ENCODE data around the gene ZNF837.
A peak's percentile ranks its signal among the peaks of the same experiment; 100 is the strongest.
"Not testable (repeated sequence)": the region's sequence is repeated elsewhere in the genome, so short reads cannot be mapped to it uniquely, and the experiment has no call there.

ZNF837 gene

DNA sequence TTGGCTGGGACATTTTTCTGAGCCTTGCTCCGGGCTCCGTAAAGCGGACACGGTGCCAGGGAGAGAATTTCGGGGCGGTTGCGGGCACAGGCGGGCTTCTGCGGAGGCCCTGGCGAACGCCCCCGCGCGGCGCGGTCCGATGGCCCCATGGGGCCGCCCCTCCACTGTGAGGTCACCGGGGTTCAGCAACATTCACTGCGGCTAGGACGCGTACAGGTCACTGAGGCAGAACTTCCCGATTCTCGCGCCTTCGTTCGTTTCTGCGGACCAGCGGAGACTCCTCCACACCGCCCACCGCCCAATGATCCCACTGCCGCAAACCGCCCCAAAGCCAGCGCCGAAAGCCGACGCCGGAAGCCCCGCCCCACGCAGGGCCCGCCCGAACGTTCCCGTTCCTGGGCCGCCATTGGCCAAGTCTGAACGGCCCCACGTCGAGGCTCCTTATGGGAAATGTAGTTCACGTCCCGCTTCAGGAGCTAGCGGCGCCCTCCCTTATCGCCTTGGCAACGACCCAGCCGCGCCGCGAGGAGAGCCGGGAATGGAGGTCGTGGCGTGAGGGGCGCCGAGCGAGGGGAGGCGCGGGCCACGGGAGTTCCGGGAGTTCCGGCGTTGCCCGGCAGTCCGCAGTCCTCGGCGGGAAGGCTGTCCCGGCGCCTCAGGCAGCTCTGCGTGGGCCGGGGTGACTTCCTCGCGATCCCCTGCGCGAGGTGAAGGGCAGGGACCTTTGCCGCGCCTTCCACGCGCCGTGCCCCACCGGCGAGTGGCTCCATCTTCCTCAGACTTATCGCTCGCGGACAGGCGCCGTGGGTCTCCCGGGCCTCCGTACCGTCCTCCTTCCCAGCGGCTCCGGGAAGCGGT lies 27.6 kb upstream of the ZNF837 start, which contains the start of gene ZNF584:
Gene ZNF584, plus strand, starts transcription at position 498 of the 858 bp plus-strand sequence. CDS start 499 bp downstream, outside the sequence.
- peak within 1 kb of the TSS; percentile 97 for H3K4me3 ChIP-seq (ENCODE audit: low read depth, low read length)
- TF ChIP-seq, protein P1, sequence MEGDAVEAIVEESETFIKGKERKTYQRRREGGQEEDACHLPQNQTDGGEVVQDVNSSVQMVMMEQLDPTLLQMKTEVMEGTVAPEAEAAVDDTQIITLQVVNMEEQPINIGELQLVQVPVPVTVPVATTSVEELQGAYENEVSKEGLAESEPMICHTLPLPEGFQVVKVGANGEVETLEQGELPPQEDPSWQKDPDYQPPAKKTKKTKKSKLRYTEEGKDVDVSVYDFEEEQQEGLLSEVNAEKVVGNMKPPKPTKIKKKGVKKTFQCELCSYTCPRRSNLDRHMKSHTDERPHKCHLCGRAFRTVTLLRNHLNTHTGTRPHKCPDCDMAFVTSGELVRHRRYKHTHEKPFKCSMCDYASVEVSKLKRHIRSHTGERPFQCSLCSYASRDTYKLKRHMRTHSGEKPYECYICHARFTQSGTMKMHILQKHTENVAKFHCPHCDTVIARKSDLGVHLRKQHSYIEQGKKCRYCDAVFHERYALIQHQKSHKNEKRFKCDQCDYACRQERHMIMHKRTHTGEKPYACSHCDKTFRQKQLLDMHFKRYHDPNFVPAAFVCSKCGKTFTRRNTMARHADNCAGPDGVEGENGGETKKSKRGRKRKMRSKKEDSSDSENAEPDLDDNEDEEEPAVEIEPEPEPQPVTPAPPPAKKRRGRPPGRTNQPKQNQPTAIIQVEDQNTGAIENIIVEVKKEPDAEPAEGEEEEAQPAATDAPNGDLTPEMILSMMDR (conservative IDR thresholded peaks at IDR 0.05; ENCODE audit: low read depth, low read length), result no peak
- peak; percentile 95 for DNase-seq (ENCODE audit: low read depth)

DNA sequence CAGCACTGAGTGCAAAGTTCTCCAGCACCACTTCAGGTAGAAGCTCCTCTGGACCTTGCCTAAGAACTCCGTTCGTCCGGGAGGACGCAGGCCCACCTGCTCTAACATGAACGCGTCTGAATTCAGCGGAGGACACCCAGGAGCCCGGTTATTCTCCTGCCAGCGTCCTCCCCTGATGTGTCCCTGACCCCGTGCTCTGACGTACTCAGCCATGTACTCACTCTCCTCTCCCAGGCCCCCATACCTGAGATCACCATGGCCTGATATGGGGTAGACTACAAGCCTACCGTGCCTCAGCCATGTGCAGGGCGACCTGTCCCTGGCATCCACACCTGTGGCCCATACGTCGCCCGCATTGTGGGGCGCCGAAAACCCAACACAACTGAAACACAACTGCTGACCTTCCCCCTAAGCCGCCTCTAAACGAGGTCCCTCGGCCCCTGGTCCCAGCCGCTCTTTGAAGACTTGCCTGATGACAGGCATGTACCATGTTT lies 26.9 kb upstream of the ZNF837 start:
- H3K4me3 ChIP-seq (ENCODE audit: low read depth, low read length), result peak overlapping the region; percentile 97
- DNase-seq (ENCODE audit: low read depth), result peak; percentile 38
- TF ChIP-seq, protein P1 (conservative IDR thresholded peaks at IDR 0.05; ENCODE audit: low read depth, low read length), result no peak

DNA sequence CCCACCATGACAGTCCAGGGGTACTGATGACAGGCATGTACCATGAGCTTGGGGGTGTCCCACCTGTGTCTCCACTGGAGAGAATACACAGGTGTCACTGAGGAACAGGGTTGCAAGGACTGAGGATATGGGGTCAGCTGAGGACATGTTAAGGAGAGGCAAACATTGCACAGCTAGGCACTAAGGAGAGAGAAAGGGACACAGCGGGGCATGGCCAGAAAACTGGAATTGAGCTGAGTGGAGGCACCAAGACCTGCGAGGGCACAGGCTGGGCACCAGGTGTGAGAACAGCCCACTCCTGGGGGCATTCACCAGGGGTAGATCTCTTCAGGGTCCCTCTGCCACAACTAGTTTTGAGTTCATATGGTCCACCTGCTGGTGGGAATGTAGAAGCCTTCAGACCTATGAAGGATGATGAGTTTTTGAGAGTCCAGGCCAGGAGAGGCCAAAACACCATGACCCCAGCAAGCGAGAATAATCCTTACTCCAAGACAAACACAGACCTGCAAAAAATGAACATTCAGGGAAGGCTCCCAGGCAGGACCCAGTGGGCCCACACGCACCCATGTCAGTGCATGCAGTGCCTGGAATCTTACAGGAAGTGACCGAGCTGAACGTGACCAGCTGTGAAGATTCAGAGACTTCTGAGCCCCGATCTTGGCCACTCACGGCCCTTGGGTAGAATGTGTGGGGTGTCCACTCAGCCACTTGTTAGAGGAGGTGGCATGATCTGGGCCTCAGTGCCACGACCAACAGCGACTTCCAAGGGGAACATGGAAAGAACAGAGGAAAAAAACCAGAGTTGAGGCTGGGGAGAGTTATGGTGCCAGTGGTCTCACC lies 26.2 kb upstream of the ZNF837 start:
- peak overlapping the region; percentile 97 for H3K4me3 ChIP-seq (ENCODE audit: low read depth, low read length)

DNA sequence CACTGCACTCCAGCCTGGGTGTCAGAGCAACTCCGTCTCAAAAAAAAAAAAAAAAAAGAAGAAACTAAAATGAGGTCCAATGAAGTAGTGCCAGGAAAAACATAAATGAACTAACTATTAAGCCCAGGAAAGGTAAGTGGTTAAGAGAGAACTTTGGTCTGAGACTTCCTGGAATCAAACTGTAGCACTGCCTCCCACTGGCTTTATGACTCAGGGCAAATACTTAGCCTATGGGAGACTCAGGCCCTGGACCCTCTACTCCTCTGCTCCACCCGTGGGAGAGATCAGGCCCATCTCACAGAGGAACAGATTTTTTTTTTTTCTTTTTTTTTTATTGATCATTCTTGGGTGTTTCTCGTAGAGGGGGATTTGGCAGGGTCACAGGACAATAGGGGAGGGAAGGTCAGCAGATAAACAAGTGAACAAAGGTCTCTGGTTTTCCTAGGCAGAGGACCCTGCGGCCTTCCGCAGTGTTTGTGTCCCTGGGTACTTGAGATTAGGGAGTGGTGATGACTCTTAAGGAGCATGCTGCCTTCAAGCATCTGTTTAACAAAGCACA lies 23.2 kb upstream of the ZNF837 start:
- DNase-seq (ENCODE audit: low read depth), result peak; percentile 22
- H3K4me3 ChIP-seq (ENCODE audit: low read depth, low read length), result not testable (repeated sequence)

More for the DNA sequence above, 26.2 kb upstream of the ZNF837 start:
- TF ChIP-seq, protein P1 (conservative IDR thresholded peaks at IDR 0.05; ENCODE audit: low read depth, low read length), result peak; percentile 59
- peak; percentile 38 for DNase-seq (ENCODE audit: low read depth)

DNA sequence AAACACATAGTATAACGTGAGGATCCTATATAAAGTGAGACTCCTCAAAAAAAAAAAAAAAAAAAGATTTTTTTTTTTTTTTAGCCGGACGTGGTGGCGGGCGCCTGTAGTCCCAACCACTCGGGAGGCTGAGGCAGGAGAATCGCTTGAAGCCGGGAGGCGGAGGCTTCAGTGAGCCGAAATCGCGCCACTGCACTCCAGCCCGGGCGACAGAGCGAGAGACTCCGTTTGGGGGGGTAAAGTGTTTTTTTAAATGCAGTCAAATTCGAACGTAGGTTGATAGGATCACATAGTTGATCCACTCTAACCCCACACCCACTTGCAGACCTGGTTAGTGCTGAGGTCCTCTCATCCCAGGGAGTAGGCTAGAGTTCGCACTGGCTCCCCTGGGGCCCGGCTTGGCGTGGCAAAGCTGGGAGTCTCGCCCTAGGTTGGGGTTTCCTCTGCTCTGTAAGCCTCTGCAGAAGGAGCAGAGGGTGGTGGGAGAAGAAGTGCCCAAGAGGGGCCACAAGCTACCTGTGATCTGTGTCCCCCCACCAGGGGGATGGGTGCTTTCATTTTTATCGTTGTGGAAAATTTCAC lies 21.1 kb upstream of the ZNF837 start:
- H3K4me3 ChIP-seq (ENCODE audit: low read depth, low read length), result peak overlapping the region; percentile 79
- DNase-seq (ENCODE audit: low read depth), result no peak
- TF ChIP-seq, protein P1 (conservative IDR thresholded peaks at IDR 0.05; ENCODE audit: low read depth, low read length), result no peak

DNA sequence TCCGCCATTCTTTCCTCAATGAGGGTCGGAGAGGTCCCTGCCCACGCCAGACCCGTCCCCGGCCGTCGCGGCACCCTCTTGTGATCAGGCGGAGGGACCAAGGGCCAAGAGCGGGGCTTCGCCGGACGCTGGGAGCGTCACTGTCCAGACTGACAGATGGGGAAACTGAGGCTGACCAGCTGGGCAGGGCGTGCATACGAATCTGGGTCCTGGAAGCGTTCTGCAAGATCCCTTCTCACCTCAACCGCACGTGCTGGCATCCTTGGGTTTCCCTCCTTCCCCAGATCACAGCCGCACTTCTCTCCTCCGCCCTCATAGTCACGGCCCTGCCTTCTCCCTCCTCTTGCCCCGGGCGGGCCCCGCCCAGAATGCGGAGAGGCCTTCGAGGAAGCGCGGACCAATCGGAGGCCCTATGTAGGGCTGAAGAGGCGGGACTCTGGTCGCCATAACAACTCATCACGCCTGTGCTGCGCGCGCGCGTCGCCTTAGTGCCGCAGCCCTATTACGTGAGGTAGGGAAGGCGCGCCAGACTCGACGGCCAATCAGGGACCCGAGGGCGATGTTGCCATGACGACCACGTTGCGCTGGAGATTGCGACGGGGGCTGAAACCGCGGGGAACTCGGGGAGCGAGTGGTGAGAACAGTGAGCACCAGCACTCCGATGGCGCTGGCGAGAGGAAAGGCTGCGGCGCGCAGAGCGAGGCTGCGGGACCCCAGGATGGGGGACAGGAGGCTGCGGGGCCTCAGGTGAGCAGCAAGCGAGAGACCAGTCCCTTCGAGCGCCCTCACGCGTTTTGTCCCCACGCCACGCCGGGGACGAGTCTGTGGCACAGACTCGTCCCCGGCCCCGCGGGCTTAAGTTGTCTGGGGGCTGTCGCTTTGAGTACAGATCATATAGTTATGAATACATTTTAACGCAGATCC lies 20.3 kb upstream of the ZNF837 start:
- TF ChIP-seq, protein P1 (conservative IDR thresholded peaks at IDR 0.05; ENCODE audit: low read depth, low read length), result peak; percentile 10
- H3K4me3 ChIP-seq (ENCODE audit: low read depth, low read length), result peak overlapping the region; percentile 79
- peak; percentile 100 for DNase-seq (ENCODE audit: low read depth)
